ENCODE measurements around the gene HUS1B. TPM values are rescaled to one million over a fixed set of nuclear protein-coding genes. Genes with fewer than 3 reads are reported as not detected.
"Not testable (repeated sequence)": the region's sequence is repeated elsewhere in the genome, so short reads cannot be mapped to it uniquely, and the experiment has no call there.

HUS1B gene
- total RNA-seq, 1 experiment from 2014 or later: not detected

GRCh38 chr6:680666-681340 is 23.9 kb upstream of the HUS1B start:
- in situ Hi-C loops (cut with HindIII; ENCODE audit: low sequenced_read_pairs): no loop called here
- DNase-seq (ENCODE audit: low spot score): no peak

GRCh38 chr6:680251-680650 is 23.4 kb upstream of the HUS1B start:
- DNase-seq (ENCODE audit: low spot score): no peak

GRCh38 chr6:679282-679681 is 22.4 kb upstream of the HUS1B start:
- in situ Hi-C loops (cut with HindIII; ENCODE audit: low sequenced_read_pairs): no loop called here

More at GRCh38 chr6:680251-680650, 23.4 kb upstream of the HUS1B start:
- in situ Hi-C loops (cut with HindIII; ENCODE audit: low sequenced_read_pairs): no loop called here

GRCh38 chr6:678520-678919 is 21.6 kb upstream of the HUS1B start:
- in situ Hi-C loops (cut with HindIII; ENCODE audit: low sequenced_read_pairs): no loop called here
- DNase-seq (ENCODE audit: low spot score): no peak

More at GRCh38 chr6:679282-679681, 22.4 kb upstream of the HUS1B start:
- DNase-seq (ENCODE audit: low spot score): no peak

- in situ Hi-C loops (cut with HindIII; ENCODE audit: low sequenced_read_pairs): no loop called here
- no peak for DNase-seq (ENCODE audit: low spot score)
These were observed 21.0 kb upstream of the HUS1B start for GRCh38 chr6:677919-678318.

GRCh38 chr6:674956-675355 is 18.1 kb upstream of the HUS1B start:
- in situ Hi-C loops (cut with HindIII; ENCODE audit: low sequenced_read_pairs): no loop called here
- DNase-seq (ENCODE audit: low spot score): no peak

- no peak for DNase-seq (ENCODE audit: low spot score)
These were observed 17.5 kb upstream of the HUS1B start for GRCh38 chr6:674406-674805.

GRCh38 chr6:667253-667927 is 10.5 kb upstream of the HUS1B start:
- in situ Hi-C loops (cut with HindIII; ENCODE audit: low sequenced_read_pairs): no loop called here
- no peak for DNase-seq (ENCODE audit: low spot score)

More at GRCh38 chr6:674406-674805, 17.5 kb upstream of the HUS1B start:
- in situ Hi-C loops (cut with HindIII; ENCODE audit: low sequenced_read_pairs): no loop called here

- in situ Hi-C loops (cut with HindIII; ENCODE audit: low sequenced_read_pairs): no loop called here
- DNase-seq (ENCODE audit: low spot score): no peak
These were observed 8.7 kb upstream of the HUS1B start for GRCh38 chr6:665403-666267.

GRCh38 chr6:663788-664187 is 6.9 kb upstream of the HUS1B start:
- in situ Hi-C loops (cut with HindIII; ENCODE audit: low sequenced_read_pairs): not testable (repeated sequence)

GRCh38 chr6:659716-660581 is 3.0 kb upstream of the HUS1B start:
- DNase-seq (ENCODE audit: low spot score): no peak
- in situ Hi-C loops (cut with HindIII; ENCODE audit: low sequenced_read_pairs): no loop called here

More at GRCh38 chr6:663788-664187, 6.9 kb upstream of the HUS1B start:
- DNase-seq (ENCODE audit: low spot score): not testable (repeated sequence)

- no peak for DNase-seq (ENCODE audit: low spot score)
- in situ Hi-C loops (cut with HindIII; ENCODE audit: low sequenced_read_pairs): no loop called here
These were observed 1.3 kb upstream of the HUS1B start for GRCh38 chr6:658244-658643.

GRCh38 chr6:657743-658142 is 843 bp upstream of the HUS1B start:
- no peak for DNase-seq (ENCODE audit: low spot score)
- in situ Hi-C loops (cut with HindIII; ENCODE audit: low sequenced_read_pairs): no loop called here

- in situ Hi-C loops (cut with HindIII; ENCODE audit: low sequenced_read_pairs): no loop called here
- DNase-seq (ENCODE audit: low spot score): no peak
These were observed 2.8 kb downstream of the HUS1B start for GRCh38 chr6:654136-654535.

GRCh38 chr6:652865-653264 is 4.0 kb downstream of the HUS1B start:
- in situ Hi-C loops (cut with HindIII; ENCODE audit: low sequenced_read_pairs): no loop called here
- DNase-seq (ENCODE audit: low spot score): no peak

GRCh38 chr6:650098-650497 is 6.8 kb downstream of the HUS1B start:
- in situ Hi-C loops (cut with HindIII; ENCODE audit: low sequenced_read_pairs): no loop called here
- DNase-seq (ENCODE audit: low spot score): no peak

- no peak for DNase-seq (ENCODE audit: low spot score)
- in situ Hi-C loops (cut with HindIII; ENCODE audit: low sequenced_read_pairs): no loop called here
These were observed 14.1 kb downstream of the HUS1B start for GRCh38 chr6:642805-643204.

GRCh38 chr6:641225-641985 is 15.5 kb downstream of the HUS1B start:
- no peak for DNase-seq (ENCODE audit: low spot score)
- in situ Hi-C loops (cut with HindIII; ENCODE audit: low sequenced_read_pairs): no loop called here
